H1 (cell line): ENCODE data around the gene MED1. TPM values are rescaled to one million over a fixed set of nuclear protein-coding genes. Genes with fewer than 3 reads are reported as not detected.

Source experiments
- CTCF ChIA-PET: fragments of 300-600 bp; sonication (Branson Sonifier 250); formaldehyde crosslinking; loops from one replicate; lab custom pipeline; 2021; ENCODE audit not compliant: partially characterized antibody; lab: Charles Lee
- POLR2A ChIA-PET: fragments of 300-600 bp; sonication (Branson Sonifier 250); formaldehyde crosslinking; loops from one replicate; lab custom pipeline; 2021; ENCODE audit warnings: inconsistent platforms; ENCODE audit not compliant: partially characterized antibody; lab: Charles Lee
- DNase-seq, 2 experiments: peaks; one replicate each; pipeline versions ENCODE4 v3.0.0 to v3.0.0-alpha.2; 2010 to 2022; ENCODE audit warnings: low spot score in 2 of 2, low read depth in 1 of 2, mixed read lengths in 1 of 2
- FAIRE-seq: peaks from 2 replicates; lab custom pipeline; 2011; peaks lifted over from hg19 to GRCh38; lab: Jason Lieb, UNC
- H2AFZ ChIP-seq: 2 replicates; pipeline ENCODE4 v1.8.1; 2012; ENCODE audit warnings: low read length, inconsistent platforms
- H2AK5ac ChIP-seq: 2 replicates; pipeline ENCODE4 v1.6.1; 2013; ENCODE audit warnings: low read depth, low read length
- H2BK120ac ChIP-seq: replicated peaks from 2 replicates; pipeline ENCODE3; 2013; ENCODE audit warnings: low read depth, low read length, inconsistent platforms
- H2BK12ac ChIP-seq: 2 replicates; pipeline ENCODE4 v1.6.1; 2013; ENCODE audit warnings: low read depth, low read length
- H2BK15ac ChIP-seq: 2 replicates; pipeline ENCODE4 v1.6.1; 2013; ENCODE audit warnings: low read length
- H2BK20ac ChIP-seq: 2 replicates; pipeline ENCODE4 v1.6.1; 2013; ENCODE audit warnings: low read length
- H2BK5ac ChIP-seq: 2 replicates; pipeline ENCODE4 v1.6.1; 2013; ENCODE audit warnings: low read depth, low read length
- H3K14ac ChIP-seq: 2 replicates; pipeline ENCODE4 v1.6.1; 2013; ENCODE audit warnings: inconsistent platforms; ENCODE audit not compliant: insufficient read length
- H3K18ac ChIP-seq: 2 replicates; pipeline ENCODE4 v1.6.1; 2013; ENCODE audit warnings: low read length; ENCODE audit errors: extremely low read depth
- H3K23ac ChIP-seq: 2 replicates; pipeline ENCODE4 v1.6.1; 2013; ENCODE audit warnings: inconsistent platforms; ENCODE audit not compliant: insufficient read length
- H3K23me2 ChIP-seq: 2 replicates; pipeline ENCODE4 v1.6.1; 2013; ENCODE audit warnings: low read depth, low read length
- H3K27ac ChIP-seq: 2 replicates; pipeline ENCODE4 v1.6.1; 2011; ENCODE audit warnings: low read depth, low read length, inconsistent platforms
- H3K27me3 ChIP-seq, 4 experiments: replicated peaks in 1 of 4; 1 replicate in 1 of 4; 2 replicates in 3 of 4; pipeline versions ENCODE4 v1.6.1 to v1.8.1; 2011 to 2013; ENCODE audit warnings: low read length in 3 of 4, mild to moderate bottlenecking in 3 of 4, inconsistent platforms in 2 of 4, mixed read lengths in 2 of 4, moderate library complexity in 1 of 4; ENCODE audit not compliant: control insufficient read depth in 3 of 4, insufficient read depth in 3 of 4; ENCODE audit errors: extremely low read depth in 1 of 4
- H3K36me3 ChIP-seq, 4 experiments: 2 replicates each; pipeline versions ENCODE4 v1.6.1 to v1.8.1; 2011 to 2013; ENCODE audit warnings: mild to moderate bottlenecking in 4 of 4, low read length in 3 of 4, moderate library complexity in 2 of 4, control low read depth in 1 of 4, inconsistent platforms in 1 of 4; ENCODE audit not compliant: insufficient read depth in 4 of 4, control insufficient read depth in 2 of 4
- H3K4ac ChIP-seq: replicated peaks from 2 replicates; pipeline ENCODE3; 2013; ENCODE audit warnings: low read length, low read depth, mixed read lengths, inconsistent platforms; ENCODE audit not compliant: insufficient read length
- H3K4me1 ChIP-seq, 4 experiments: replicated peaks in 1 of 4; 1 replicate in 1 of 4; 2 replicates in 3 of 4; pipeline versions ENCODE4 v1.6.1 to v1.8.1; 2011 to 2013; ENCODE audit warnings: low read length in 3 of 4, inconsistent platforms in 2 of 4, mixed read lengths in 1 of 4; ENCODE audit not compliant: insufficient read depth in 4 of 4, control insufficient read depth in 3 of 4
- H3K4me2 ChIP-seq, 2 experiments: 2 replicates each; pipeline versions ENCODE4 v1.6.1 to v1.8.1; 2011 to 2013; ENCODE audit warnings: low read depth in 2 of 2, low read length in 2 of 2, control low read depth in 1 of 2, inconsistent platforms in 1 of 2, mild to moderate bottlenecking in 1 of 2; ENCODE audit not compliant: insufficient read depth in 1 of 2
- H3K4me3 ChIP-seq, 4 experiments: fragments of 200-600, 300-600 bp in 1 of 4; sonication (generic), shearing (Covaris generic), sonication (Bioruptor Twin) in 1 of 4; 2 replicates each; pipeline versions ENCODE4 v1.5.1 to v1.8.1; 2011 to 2016; ENCODE audit warnings: low read length in 4 of 4, low read depth in 3 of 4, control low read depth in 2 of 4, inconsistent platforms in 2 of 4, mild to moderate bottlenecking in 2 of 4, mixed read lengths in 1 of 4, moderate library complexity in 1 of 4; ENCODE audit not compliant: insufficient read depth in 2 of 4; ENCODE audit errors: extremely low read depth in 1 of 4
- H3K56ac ChIP-seq: replicated peaks from 2 replicates; pipeline ENCODE3; 2013; ENCODE audit warnings: low read depth, mild to moderate bottlenecking, mixed read lengths, low read length, inconsistent platforms; ENCODE audit not compliant: insufficient read length
- H3K79me1 ChIP-seq: 2 replicates; pipeline ENCODE4 v1.6.1; 2013; ENCODE audit warnings: low read depth, low read length, control low read depth
- H3K79me2 ChIP-seq, 2 experiments: 2 replicates each; pipeline versions ENCODE4 v1.6.1 to v1.8.1; 2012 to 2013; ENCODE audit warnings: low read length in 2 of 2, mild to moderate bottlenecking in 2 of 2, inconsistent platforms in 1 of 2; ENCODE audit not compliant: insufficient read depth in 2 of 2, control insufficient read depth in 1 of 2
- H3K9ac ChIP-seq, 4 experiments: replicated peaks in 1 of 4; 1 replicate in 1 of 4; 2 replicates in 3 of 4; pipeline versions ENCODE4 v1.6.1 to v1.8.1; 2011 to 2013; ENCODE audit warnings: low read depth in 3 of 4, low read length in 3 of 4, control low read depth in 2 of 4, mild to moderate bottlenecking in 2 of 4, moderate library complexity in 2 of 4, inconsistent platforms in 1 of 4; ENCODE audit errors: extremely low read depth in 1 of 4
- H3K9me3 ChIP-seq, 2 experiments: 2 replicates each; pipeline versions ENCODE4 v1.6.1 to v1.8.1; 2012 to 2013; ENCODE audit warnings: mild to moderate bottlenecking in 2 of 2, moderate library complexity in 2 of 2, control low read depth in 1 of 2, inconsistent platforms in 1 of 2, low read depth in 1 of 2, low read length in 1 of 2, mixed read lengths in 1 of 2; ENCODE audit not compliant: insufficient read depth in 2 of 2
- H4K20me1 ChIP-seq, 2 experiments: replicated peaks in 1 of 2; 2 replicates each; pipeline versions ENCODE3 to v1.8.1; 2011 to 2013; ENCODE audit warnings: inconsistent platforms in 2 of 2, low read length in 2 of 2, mild to moderate bottlenecking in 1 of 2; ENCODE audit not compliant: insufficient read depth in 2 of 2, control insufficient read depth in 1 of 2
- H4K5ac ChIP-seq: 2 replicates; pipeline ENCODE4 v1.6.1; 2013; ENCODE audit warnings: low read length, low read depth, mixed read lengths, inconsistent platforms; ENCODE audit not compliant: insufficient read length
- H4K8ac ChIP-seq: 2 replicates; pipeline ENCODE4 v1.8.0; 2013; ENCODE audit warnings: mild to moderate bottlenecking, moderate library complexity, low read length, inconsistent platforms; ENCODE audit not compliant: insufficient read depth; ENCODE audit errors: extremely low read depth
- H4K91ac ChIP-seq: replicated peaks from 2 replicates; pipeline ENCODE3; 2013; ENCODE audit warnings: low read length, mixed read lengths, inconsistent platforms; ENCODE audit not compliant: insufficient read length
- ATF3 ChIP-seq: IDR thresholded peaks from 2 replicates; pipeline ENCODE4 v1.6.1; 2011; ENCODE audit warnings: low read depth, mild to moderate bottlenecking, low read length; ENCODE audit not compliant: insufficient read depth
- BACH1 ChIP-seq: IDR thresholded peaks from 2 replicates; pipeline ENCODE4 v1.6.1; 2012; ENCODE audit warnings: low read length, improper control_type of control experiment
- CBX8 ChIP-seq: fragments of 300-800, 300-1000 bp; sonication (generic); IDR thresholded peaks from 2 replicates; pipeline ENCODE4 v1.7.1; 2016; ENCODE audit warnings: low read depth, low read length, borderline replicate concordance
- CEBPB ChIP-seq: IDR thresholded peaks from 2 replicates; pipeline ENCODE4 v1.6.1; 2012; ENCODE audit warnings: low read depth, low read length
- EGR1 ChIP-seq: IDR thresholded peaks from 2 replicates; pipeline ENCODE4 v1.6.1; 2011; ENCODE audit warnings: low read depth, low read length, borderline replicate concordance
- EZH2 ChIP-seq: fragments of 200-600 bp; sonication (generic); IDR thresholded peaks from 2 replicates; pipeline ENCODE4 v1.7.1; 2012; ENCODE audit warnings: low read depth, mild to moderate bottlenecking, moderate library complexity, low read length, inconsistent platforms; ENCODE audit not compliant: severe bottlenecking
- FOSL1 ChIP-seq: IDR thresholded peaks from 2 replicates; pipeline ENCODE4 v1.6.1; 2011; ENCODE audit warnings: mild to moderate bottlenecking, low read depth, low read length, moderate library complexity; ENCODE audit not compliant: insufficient read depth
- HDAC6 ChIP-seq: IDR thresholded peaks from one replicate; pipeline ENCODE4 v1.7.1; 2012; ENCODE audit warnings: low read depth, mild to moderate bottlenecking, inconsistent platforms, low read length, moderate library complexity
- SIN3A ChIP-seq, 2 experiments: IDR thresholded peaks in 1 of 2; conservative IDR thresholded peaks in 1 of 2; 2 replicates each; pipeline ENCODE4 v1.6.1; 2011 to 2012; ENCODE audit warnings: low read length in 2 of 2, improper control_type of control experiment in 1 of 2, low read depth in 1 of 2, mild to moderate bottlenecking in 1 of 2
- TBP ChIP-seq: IDR thresholded peaks from 2 replicates; pipeline ENCODE4 v1.6.1; 2011; ENCODE audit warnings: low read depth, low read length, improper control_type of control experiment
- WGBS, 2 experiments: shearing (Covaris generic) in 1 of 2; methylation state at CpG; one replicate each; pipeline versions ENCODE4 v1.1.6 to v1.1.7; 2013 to 2015; ENCODE audit warnings: low lambda C conversion rate in 2 of 2, mixed read lengths in 2 of 2, inconsistent platforms in 1 of 2, low coverage in 1 of 2, missing lambda C conversion rate in 1 of 2; ENCODE audit not compliant: insufficient replicate concordance in 2 of 2, insufficient coverage in 1 of 2, insufficient read length in 1 of 2; ENCODE audit errors: extremely low coverage in 1 of 2, missing lambda C conversion rate in 1 of 2; 5-methylcytosine and 5-hydroxymethylcytosine counted together
- polyA plus RNA-seq, 7 experiments: library from polyadenylated mRNA; depleted of rRNA in 3 of 7; stranded (reverse) in 5 of 7; unstranded in 2 of 7; fragments of >200 nt in 5 of 7; fragments of 200-250 nt in 2 of 7; gene quantifications; 1 replicate in 5 of 7; 2 replicates in 1 of 7; 4 replicates in 1 of 7; pipeline versions ENCODE4 v1.2.1 to v1.2.3, GENCODE V29; 2011 to 2013; ENCODE audit warnings: missing spikeins in 2 of 7, mixed read lengths in 2 of 7
- total RNA-seq: library from RNA; stranded (reverse); fragmentation: NEBNext Ultra II Directional; extraction: Animal tissue kit (Norgen Biotek cat#: 25700); gene quantifications from 2 replicates; pipeline ENCODE4 v1.2.1, GENCODE V29; 2021
- TF ChIP-seq, protein P1 (sequence below), 3 experiments: IDR thresholded peaks; 1 replicate in 2 of 3; 2 replicates in 1 of 3; pipeline versions ENCODE4 v1.5.1 to v1.6.1; 2011; ENCODE audit warnings: low read length in 3 of 3, mild to moderate bottlenecking in 3 of 3, inconsistent platforms in 2 of 3, low read depth in 1 of 3, moderate library complexity in 1 of 3; ENCODE audit not compliant: insufficient read depth in 1 of 3; ENCODE audit errors: control extremely low read depth in 1 of 3

Gene MED1
- total and polyA plus RNA-seq, 2 of the 8 experiments (the other 6 are each of a cell fraction or from before 2014, with no cell fraction given), result 24.7 to 56.5 TPM

DNA sequence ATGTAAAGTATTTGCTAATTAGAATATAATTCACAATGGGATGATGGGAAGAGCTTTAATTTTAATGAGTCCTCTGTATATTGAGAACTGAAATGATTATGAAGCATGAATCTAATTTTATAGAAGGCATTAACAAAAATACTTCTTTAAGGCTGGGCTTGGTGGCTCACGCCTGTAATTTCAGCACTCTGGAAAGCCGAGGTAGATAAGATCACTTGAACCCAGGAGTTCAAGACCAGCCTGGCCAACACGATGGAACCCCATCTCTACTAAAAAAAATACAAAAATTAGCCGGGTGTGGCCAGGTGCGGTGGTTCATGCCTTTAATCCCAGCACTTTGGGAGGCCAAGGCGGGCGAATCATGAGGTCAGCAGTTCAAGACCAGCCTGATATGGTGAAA is 22.2 kb upstream of the MED1 start:
- no peak overlapping the region for H3K56ac ChIP-seq
- no peak for TF ChIP-seq CBX8
- TF ChIP-seq CEBPB, result no peak
- TF ChIP-seq EZH2, result no peak
- no peak for TF ChIP-seq SIN3A (conservative IDR thresholded peaks at IDR 0.05 in 1 of 2, IDR thresholded peaks at IDR 0.05 in 1 of 2; ENCODE audit: low read depth in 1 of 2, low read length in 2 of 2)
- TF ChIP-seq TBP, result no peak
- TF ChIP-seq, protein P1, sequence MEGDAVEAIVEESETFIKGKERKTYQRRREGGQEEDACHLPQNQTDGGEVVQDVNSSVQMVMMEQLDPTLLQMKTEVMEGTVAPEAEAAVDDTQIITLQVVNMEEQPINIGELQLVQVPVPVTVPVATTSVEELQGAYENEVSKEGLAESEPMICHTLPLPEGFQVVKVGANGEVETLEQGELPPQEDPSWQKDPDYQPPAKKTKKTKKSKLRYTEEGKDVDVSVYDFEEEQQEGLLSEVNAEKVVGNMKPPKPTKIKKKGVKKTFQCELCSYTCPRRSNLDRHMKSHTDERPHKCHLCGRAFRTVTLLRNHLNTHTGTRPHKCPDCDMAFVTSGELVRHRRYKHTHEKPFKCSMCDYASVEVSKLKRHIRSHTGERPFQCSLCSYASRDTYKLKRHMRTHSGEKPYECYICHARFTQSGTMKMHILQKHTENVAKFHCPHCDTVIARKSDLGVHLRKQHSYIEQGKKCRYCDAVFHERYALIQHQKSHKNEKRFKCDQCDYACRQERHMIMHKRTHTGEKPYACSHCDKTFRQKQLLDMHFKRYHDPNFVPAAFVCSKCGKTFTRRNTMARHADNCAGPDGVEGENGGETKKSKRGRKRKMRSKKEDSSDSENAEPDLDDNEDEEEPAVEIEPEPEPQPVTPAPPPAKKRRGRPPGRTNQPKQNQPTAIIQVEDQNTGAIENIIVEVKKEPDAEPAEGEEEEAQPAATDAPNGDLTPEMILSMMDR (IDR thresholded peaks at IDR 0.05; ENCODE audit: control extremely low read depth in 1 of 3, insufficient read depth in 1 of 3, low read depth in 1 of 3, low read length in 3 of 3), result no peak
- TF ChIP-seq ATF3, result no peak
- TF ChIP-seq FOSL1, result no peak
- no peak for TF ChIP-seq EGR1
- TF ChIP-seq HDAC6, result no peak
- TF ChIP-seq BACH1, result no peak

More for the DNA sequence above, 22.2 kb upstream of the MED1 start:
- H2AK5ac ChIP-seq, result no peak overlapping the region
- H3K9ac ChIP-seq, result no peak overlapping the region
- H2BK15ac ChIP-seq, result no peak overlapping the region
- H3K27ac ChIP-seq, result no peak overlapping the region
- H2AFZ ChIP-seq, result no peak overlapping the region
- H4K8ac ChIP-seq, result no peak overlapping the region
- H3K23ac ChIP-seq, result no peak overlapping the region
- no peak overlapping the region for H2BK20ac ChIP-seq
- H4K5ac ChIP-seq, result no peak overlapping the region
- ChIA-PET CTCF (interaction anchor here (0.9 kb wide), 1 partner anchor 74 kb away, joined by 3 read pairs; no protein-coding TSS in a partner anchor), POLR2A (interaction anchor here (1.7 to 3.0 kb wide), 3 partner anchors 11 to 22 kb away, joined by 4 to 23 read pairs (median 14); partner anchors contain the start of genes CDK12 and MED1)
- H3K4me2 ChIP-seq, result no peak overlapping the region
- H3K23me2 ChIP-seq, result no peaks in the 10 kb centered on the region
- no peak overlapping the region for H2BK120ac ChIP-seq
- peaks cover 0 to 19% of the 10 kb centered on the region in 2 experiments; a peak in 2 of 4 replicates for H3K79me2 ChIP-seq
- H3K18ac ChIP-seq, result no peak overlapping the region
- H2BK12ac ChIP-seq, result no peak overlapping the region
- H3K4me1 ChIP-seq, result no peaks in the 10 kb centered on the region
- DNase-seq (no peak), FAIRE-seq (no peak)
- H2BK5ac ChIP-seq, result no peak overlapping the region
- H3K4me3 ChIP-seq, result no peak overlapping the region
- no peaks in the 10 kb centered on the region for H3K27me3 ChIP-seq
- H3K9me3 ChIP-seq, result no peaks in the 10 kb centered on the region
- WGBS, 2 experiments, result 78% methylated on average over 7 of the region's 7 CpGs; no CpG with 5 or more reads in 1 of the 2 experiments
- H4K91ac ChIP-seq, result no peak overlapping the region
- peaks cover 4% of the 10 kb centered on the region for H3K79me1 ChIP-seq
- peaks cover 13 to 46% (median 25%) of the 10 kb centered on the region in 4 experiments for H3K36me3 ChIP-seq
- no peak overlapping the region for H3K4ac ChIP-seq
- H3K14ac ChIP-seq, result no peak overlapping the region
- no peaks in the 10 kb centered on the region for H4K20me1 ChIP-seq
